ENCODE measurements around the gene JPH2. TPM values are rescaled to one million over a fixed set of nuclear protein-coding genes. Genes with fewer than 3 reads are reported as not detected.

JPH2 gene
- total and polyA plus RNA-seq, 2 experiments from 2014 or later: 0.16 to 1.1 TPM

GRCh38 chr20:44084439-44084838 is 102.5 kb downstream of the JPH2 start:
- Histone ChIP-seq H3K36me3 (ENCODE audit: insufficient read depth) (no peaks in the 10 kb centered on the region), H3K27me3 (ENCODE audit: insufficient read depth) (no peaks in the 10 kb centered on the region), H3K9me2 (ENCODE audit: insufficient read depth) (no peaks in the 10 kb centered on the region), H3K27ac (ENCODE audit: low read depth) (no peak overlapping the region), H3K4me1 (ENCODE audit: insufficient read depth) (no peaks in the 10 kb centered on the region), H3F3A (replicated peaks; ENCODE audit: low read depth) (no peaks in the 10 kb centered on the region), H3K4me2 (no peak overlapping the region), H3K79me2 (replicated peaks; ENCODE audit: insufficient read depth) (no peaks in the 10 kb centered on the region), H3K4me3 (no peak overlapping the region), H2AFZ (no peak overlapping the region), H4K20me1 (replicated peaks; ENCODE audit: insufficient read depth) (no peaks in the 10 kb centered on the region)
- H3K36me3 Mint-ChIP-seq (ENCODE audit: low read depth): no peaks in the 10 kb centered on the region
- H3K4me3 Mint-ChIP-seq: no peak overlapping the region
- no peaks in the 10 kb centered on the region for H3K9me3 Mint-ChIP-seq
- no peak overlapping the region for H3K27ac Mint-ChIP-seq
- H3K27me3 Mint-ChIP-seq (ENCODE audit: insufficient read depth, low read depth, poor library complexity): peaks cover 4% of the 10 kb centered on the region
- no peak for TF ChIP-seq ETS1 (IDR thresholded peaks at IDR 0.05)
- no peak for TF ChIP-seq POLR2AphosphoS5 (IDR thresholded peaks at IDR 0.05; ENCODE audit: low read depth)
- TF ChIP-seq ZNF462 (CRISPR knock-in tag; IDR thresholded peaks at IDR 0.05): no peak
- TF ChIP-seq ZNF114 (CRISPR knock-in tag; IDR thresholded peaks at IDR 0.05): no peak
- TF ChIP-seq EZH2phosphoT487 (IDR thresholded peaks at IDR 0.05; ENCODE audit: unreplicated experiment): no peak
- TF ChIP-seq JUNB (IDR thresholded peaks at IDR 0.05; ENCODE audit: unreplicated experiment): no peak
- TF ChIP-seq NANOG (IDR thresholded peaks at IDR 0.05; ENCODE audit: borderline replicate concordance): no peak
- TF ChIP-seq ZNF331 (CRISPR knock-in tag; IDR thresholded peaks at IDR 0.05; ENCODE audit: low read depth): no peak
- no peak for TF ChIP-seq CREB1 (CRISPR knock-in tag; IDR thresholded peaks at IDR 0.05; ENCODE audit: low read depth)
- no peak for TF ChIP-seq STAT1 (IDR thresholded peaks at IDR 0.05; ENCODE audit: unreplicated experiment)
- TF ChIP-seq CTCF (conservative IDR thresholded peaks at IDR 0.05; ENCODE audit: low read depth in 2 of 2): no peak
- no peak for TF ChIP-seq REST (IDR thresholded peaks at IDR 0.05; ENCODE audit: unreplicated experiment)
- no peak for TF ChIP-seq EZH2 (IDR thresholded peaks at IDR 0.05; ENCODE audit: low read depth, unreplicated experiment)
- no peaks in the 10 kb centered on the region for H3K4me1 Mint-ChIP-seq
- ATAC-seq (no peak), DNase-seq (ENCODE audit: low spot score) (no peak)

All from GM23338 (cell line).